ENCODE measurements around the gene FGD5.
A peak's percentile ranks its signal among the peaks of the same experiment; 100 is the strongest.

The FGD5 gene

DNA sequence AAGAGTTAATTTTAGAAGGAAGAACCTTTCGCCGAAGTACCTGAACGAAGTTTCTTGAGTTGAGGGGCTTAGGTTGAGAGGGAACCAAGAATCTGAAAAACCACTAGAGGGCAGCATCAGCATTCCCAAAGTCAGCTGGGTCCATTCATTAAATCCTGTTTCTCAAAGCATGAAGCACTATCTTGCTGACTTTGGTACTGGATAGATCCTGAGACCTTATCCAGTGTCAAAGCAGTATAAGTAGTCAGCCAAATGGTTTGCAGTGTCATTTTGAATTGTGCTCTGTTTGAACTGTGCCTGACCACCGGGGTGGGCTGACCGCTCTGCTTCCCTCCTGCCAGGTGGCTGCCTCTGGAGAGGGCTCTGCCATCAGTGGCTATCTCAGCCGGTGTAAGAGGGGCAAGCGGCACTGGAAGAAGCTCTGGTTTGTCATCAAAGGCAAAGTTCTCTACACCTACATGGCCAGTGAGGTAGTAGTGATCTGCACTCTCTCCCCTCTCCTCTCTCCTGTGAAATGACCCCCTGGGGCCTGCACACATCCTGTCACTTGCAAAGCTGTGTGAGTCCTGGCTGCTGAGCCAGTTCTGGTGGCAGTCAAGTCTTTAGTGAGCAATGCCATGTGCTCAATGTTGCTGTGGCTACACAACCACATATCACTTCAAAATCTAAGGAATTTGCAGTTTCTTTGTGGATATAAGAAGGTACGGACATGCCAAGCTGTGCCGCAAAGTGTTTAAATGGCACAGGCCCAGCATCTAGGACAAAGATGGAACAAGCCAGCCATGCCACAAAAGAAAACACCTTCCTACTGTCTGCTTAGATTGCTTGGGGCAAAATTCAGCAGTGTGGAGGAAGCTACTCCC, 107.2 kb downstream of the FGD5 start:
- Histone ChIP-seq H3K4me1 (ENCODE audit: control insufficient read depth, insufficient read depth, low read length) (no peaks in the 10 kb centered on the region), H3K4me3 (ENCODE audit: low read length) (no peak overlapping the region), H3K27me3 (ENCODE audit: control insufficient read depth, insufficient read depth, low read length) (no peaks in the 10 kb centered on the region), H3K36me3 (ENCODE audit: control insufficient read depth, insufficient read depth, low read length) (no peaks in the 10 kb centered on the region), H3K9me3 (ENCODE audit: control insufficient read depth, low read length) (no peaks in the 10 kb centered on the region), H3K9ac (ENCODE audit: low read length) (no peak overlapping the region)

DNA sequence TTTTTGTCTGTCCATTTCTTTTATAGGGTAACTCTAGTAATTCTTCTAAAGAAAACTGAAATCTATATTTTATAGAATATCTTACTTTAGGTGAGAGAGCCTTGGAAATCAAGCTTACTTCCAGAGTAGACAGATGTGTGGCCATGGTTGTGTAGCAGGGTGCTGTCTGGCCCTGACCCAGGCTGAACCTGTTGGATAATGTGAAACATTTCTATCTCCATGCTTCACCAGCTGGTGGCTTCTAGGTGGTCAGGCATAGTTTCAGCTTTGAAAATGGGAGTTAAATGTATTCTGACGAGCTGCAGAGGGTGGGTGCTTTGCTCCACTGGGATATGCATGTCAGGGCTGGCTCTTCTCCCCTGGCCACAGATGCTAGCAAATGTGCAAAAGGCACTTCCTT, 107.8 kb downstream of the FGD5 start:
- Histone ChIP-seq H3K36me3 (ENCODE audit: control insufficient read depth, insufficient read depth, low read length) (no peaks in the 10 kb centered on the region), H3K9me3 (ENCODE audit: control insufficient read depth, low read length) (no peaks in the 10 kb centered on the region), H3K4me3 (ENCODE audit: low read length) (no peak overlapping the region), H3K9ac (ENCODE audit: low read length) (no peak overlapping the region), H3K4me1 (ENCODE audit: control insufficient read depth, insufficient read depth, low read length) (no peaks in the 10 kb centered on the region), H3K27me3 (ENCODE audit: control insufficient read depth, insufficient read depth, low read length) (no peaks in the 10 kb centered on the region)

DNA sequence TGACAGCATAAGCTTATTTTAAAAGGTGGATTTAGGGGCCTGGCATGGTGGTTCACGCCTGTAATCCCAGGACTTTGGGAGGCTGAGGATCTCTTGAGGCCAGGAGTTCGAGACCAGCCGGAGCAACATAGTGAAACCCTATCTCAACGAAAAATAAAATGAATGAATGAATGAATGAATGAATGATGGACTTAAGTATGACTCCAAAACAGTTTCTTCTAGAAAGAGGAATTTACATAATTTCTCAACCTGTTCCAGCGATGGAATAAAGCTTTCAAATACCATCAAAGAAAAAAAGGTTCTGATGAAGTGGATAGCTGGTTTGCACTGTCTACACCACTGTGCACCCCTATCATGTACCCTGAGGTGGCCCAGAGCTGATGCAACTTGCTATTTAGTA, 108.5 kb downstream of the FGD5 start:
- no peak overlapping the region for H3K4me3 ChIP-seq (ENCODE audit: low read length)

DNA sequence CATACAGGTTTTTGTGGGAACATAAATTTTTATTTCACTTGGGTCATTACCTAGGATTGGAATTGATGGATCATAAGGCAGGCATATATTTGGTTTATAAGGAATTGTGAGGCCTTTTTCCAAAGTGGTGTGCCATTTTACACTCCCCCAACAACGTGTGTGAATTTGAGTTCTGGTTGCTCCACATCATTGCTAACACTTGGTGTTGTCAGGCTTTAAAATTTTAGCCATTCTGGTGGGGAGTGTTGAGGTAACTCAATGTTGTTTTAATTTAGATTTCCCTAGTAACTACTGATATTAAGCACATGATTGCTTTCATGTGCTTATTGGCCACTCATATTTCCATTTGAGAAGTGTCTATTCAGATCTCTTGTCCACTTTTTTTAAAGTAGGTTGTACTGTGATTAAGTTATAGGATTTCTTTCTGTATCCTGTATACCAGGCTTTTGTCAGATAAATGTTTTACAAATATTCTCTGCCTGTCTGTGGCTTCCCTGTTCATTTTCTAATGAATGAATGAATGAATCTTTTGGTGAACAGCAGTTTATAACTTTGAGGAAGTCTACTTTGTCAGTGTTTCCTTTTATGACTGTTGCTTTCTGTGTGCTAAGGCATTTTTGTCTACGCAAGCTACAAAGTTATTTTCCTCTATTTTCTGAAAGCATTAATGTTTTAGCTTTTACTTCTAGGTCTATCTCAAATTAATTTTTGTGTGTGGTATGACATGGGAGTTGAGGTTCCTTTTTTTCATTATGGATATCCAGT, 110.7 kb downstream of the FGD5 start:
- no peaks in the 10 kb centered on the region for H3K9me3 ChIP-seq (ENCODE audit: control insufficient read depth, low read length)
- H3K4me1 ChIP-seq (ENCODE audit: control insufficient read depth, insufficient read depth, low read length) = no peaks in the 10 kb centered on the region
- no peak overlapping the region for H3K9ac ChIP-seq (ENCODE audit: low read length)
- no peaks in the 10 kb centered on the region for H3K27me3 ChIP-seq (ENCODE audit: control insufficient read depth, insufficient read depth, low read length)
- no peak overlapping the region for H3K4me3 ChIP-seq (ENCODE audit: low read length)
- H3K36me3 ChIP-seq (ENCODE audit: control insufficient read depth, insufficient read depth, low read length) = no peaks in the 10 kb centered on the region

More for the DNA sequence above, 108.5 kb downstream of the FGD5 start:
- Histone ChIP-seq H3K27me3 (ENCODE audit: control insufficient read depth, insufficient read depth, low read length) (no peaks in the 10 kb centered on the region), H3K9ac (ENCODE audit: low read length) (no peak overlapping the region), H3K9me3 (ENCODE audit: control insufficient read depth, low read length) (no peaks in the 10 kb centered on the region), H3K4me1 (ENCODE audit: control insufficient read depth, insufficient read depth, low read length) (no peaks in the 10 kb centered on the region), H3K36me3 (ENCODE audit: control insufficient read depth, insufficient read depth, low read length) (no peaks in the 10 kb centered on the region)

DNA sequence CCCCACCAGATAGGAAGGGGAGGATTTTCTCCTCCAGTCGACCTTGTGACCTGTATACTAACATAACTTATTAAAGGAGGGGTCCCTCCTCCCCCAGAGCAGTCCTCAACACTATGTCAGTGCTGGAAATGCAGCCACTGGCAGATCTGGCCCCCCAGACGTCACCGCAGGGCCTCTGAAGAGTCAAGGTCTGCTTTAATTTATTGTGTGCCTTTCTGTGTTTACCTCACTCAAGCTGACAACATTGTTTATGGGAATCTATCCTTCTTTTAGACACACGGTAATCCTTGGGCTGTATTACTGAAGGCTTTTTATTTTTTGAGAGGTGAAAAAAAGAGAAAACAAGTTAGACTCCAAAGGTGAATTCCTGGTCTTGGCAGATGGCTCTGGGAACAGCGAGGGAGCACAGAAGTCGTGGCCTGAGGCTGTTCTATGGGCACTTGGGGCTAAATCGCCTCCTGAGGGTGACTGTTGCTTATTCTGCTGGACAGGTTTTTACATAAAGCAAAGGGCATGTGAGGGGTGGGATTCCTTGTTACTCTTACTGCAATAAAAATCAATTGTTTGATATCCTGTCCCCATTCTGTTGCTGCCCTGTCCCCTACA, 115.2 kb downstream of the FGD5 start:
- Histone ChIP-seq H3K4me1 (ENCODE audit: control insufficient read depth, insufficient read depth, low read length) (peaks cover 24% of the 10 kb centered on the region), H3K27me3 (ENCODE audit: control insufficient read depth, insufficient read depth, low read length) (no peaks in the 10 kb centered on the region), H3K36me3 (ENCODE audit: control insufficient read depth, insufficient read depth, low read length) (no peaks in the 10 kb centered on the region), H3K9me3 (ENCODE audit: control insufficient read depth, low read length) (no peaks in the 10 kb centered on the region), H3K4me3 (ENCODE audit: low read length) (no peak overlapping the region), H3K9ac (ENCODE audit: low read length) (no peak overlapping the region)

DNA sequence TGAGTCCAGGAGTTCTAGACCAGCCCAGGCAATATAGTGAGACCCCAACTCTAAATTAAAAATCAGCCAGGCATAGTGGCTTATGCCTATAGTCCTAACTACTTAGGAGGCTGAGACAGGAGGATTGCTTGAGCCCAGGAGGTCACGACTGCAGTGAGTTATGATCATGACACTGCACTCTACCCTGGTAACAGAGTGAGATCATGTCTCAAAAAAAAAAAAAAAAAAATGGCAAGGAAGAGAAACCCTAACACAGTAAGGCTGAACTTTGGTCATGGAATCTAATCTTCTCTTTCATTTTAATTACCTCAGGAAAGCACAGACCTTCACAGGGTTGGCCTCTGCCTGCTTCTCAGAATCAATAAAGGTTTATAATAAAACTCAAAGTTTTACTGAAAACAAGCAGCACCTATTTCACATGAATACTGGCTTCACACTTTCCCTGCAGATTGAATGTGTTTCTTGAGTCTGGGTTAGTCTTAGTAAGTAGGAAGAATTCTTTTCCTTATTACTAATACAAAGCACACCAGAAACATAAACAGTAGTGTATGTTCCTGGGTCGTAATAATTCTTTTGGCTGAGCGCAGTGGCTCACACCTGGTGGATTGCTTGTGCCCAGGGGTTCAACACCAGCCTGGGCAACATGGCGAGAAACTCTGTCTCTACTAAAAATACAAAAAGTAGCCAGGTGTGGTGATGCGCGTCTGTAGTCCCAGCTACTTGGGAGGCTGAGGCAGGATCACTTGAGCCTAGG, 117.0 kb downstream of the FGD5 start:
- Histone ChIP-seq H3K9ac (ENCODE audit: low read length) (no peak overlapping the region), H3K27me3 (ENCODE audit: control insufficient read depth, insufficient read depth, low read length) (no peaks in the 10 kb centered on the region)

DNA sequence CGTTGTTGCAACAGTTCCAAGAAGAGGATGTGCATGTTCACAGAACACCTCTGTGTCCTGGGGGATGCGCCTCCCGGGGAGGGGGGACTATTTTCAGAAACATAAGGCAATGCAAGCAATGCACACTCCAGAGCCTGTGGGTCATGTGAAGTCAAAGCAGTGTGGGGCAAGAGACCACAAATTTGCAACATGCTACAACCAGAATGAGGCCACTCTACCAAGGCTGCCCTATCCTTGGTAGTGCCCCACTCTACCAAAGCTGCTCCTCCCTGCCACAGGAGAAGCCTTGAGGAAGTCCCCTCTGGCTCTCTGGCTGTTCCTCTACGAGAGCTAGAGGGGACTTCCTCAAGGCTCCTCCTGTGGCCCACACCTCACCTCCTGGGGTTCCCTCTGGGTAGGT, 120.2 kb downstream of the FGD5 start:
- peaks cover 37% of the 10 kb centered on the region for H3K4me1 ChIP-seq (ENCODE audit: control insufficient read depth, insufficient read depth, low read length)
- H3K4me3 ChIP-seq (ENCODE audit: low read length) = no peak overlapping the region
- no peaks in the 10 kb centered on the region for H3K9me3 ChIP-seq (ENCODE audit: control insufficient read depth, low read length)
- H3K36me3 ChIP-seq (ENCODE audit: control insufficient read depth, insufficient read depth, low read length) = no peaks in the 10 kb centered on the region
- no peak overlapping the region for H3K9ac ChIP-seq (ENCODE audit: low read length)
- H3K27me3 ChIP-seq (ENCODE audit: control insufficient read depth, insufficient read depth, low read length) = no peaks in the 10 kb centered on the region

More for the DNA sequence above, 117.0 kb downstream of the FGD5 start:
- Histone ChIP-seq H3K4me1 (ENCODE audit: control insufficient read depth, insufficient read depth, low read length) (peaks cover 24% of the 10 kb centered on the region), H3K4me3 (ENCODE audit: low read length) (no peak overlapping the region), H3K36me3 (ENCODE audit: control insufficient read depth, insufficient read depth, low read length) (no peaks in the 10 kb centered on the region), H3K9me3 (ENCODE audit: control insufficient read depth, low read length) (no peaks in the 10 kb centered on the region)

DNA sequence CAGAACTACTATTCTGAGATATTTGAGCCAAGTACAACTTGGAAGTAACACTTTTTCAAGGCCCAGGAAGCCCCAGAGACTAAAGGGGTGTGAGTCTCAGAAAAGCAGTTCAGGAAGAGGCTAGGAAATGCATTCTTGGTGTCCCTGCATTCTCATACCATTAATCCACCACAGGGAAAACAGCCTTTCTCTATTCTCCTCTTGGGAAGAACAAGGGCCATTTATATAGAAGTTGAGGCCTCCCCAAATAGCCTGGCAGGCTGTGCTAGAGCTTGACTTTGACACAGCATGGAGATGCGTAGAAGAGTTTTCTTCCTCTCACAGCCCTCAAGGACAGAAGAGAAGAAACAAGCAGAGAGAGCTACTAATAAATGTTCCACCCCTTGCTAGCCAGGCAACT, 123.1 kb downstream of the FGD5 start:
- Histone ChIP-seq H3K9ac (ENCODE audit: low read length) (no peak overlapping the region), H3K4me1 (ENCODE audit: control insufficient read depth, insufficient read depth, low read length) (peaks cover 18% of the 10 kb centered on the region), H3K27me3 (ENCODE audit: control insufficient read depth, insufficient read depth, low read length) (no peaks in the 10 kb centered on the region), H3K4me3 (ENCODE audit: low read length) (no peak overlapping the region), H3K9me3 (ENCODE audit: control insufficient read depth, low read length) (no peaks in the 10 kb centered on the region), H3K36me3 (ENCODE audit: control insufficient read depth, insufficient read depth, low read length) (no peaks in the 10 kb centered on the region)

DNA sequence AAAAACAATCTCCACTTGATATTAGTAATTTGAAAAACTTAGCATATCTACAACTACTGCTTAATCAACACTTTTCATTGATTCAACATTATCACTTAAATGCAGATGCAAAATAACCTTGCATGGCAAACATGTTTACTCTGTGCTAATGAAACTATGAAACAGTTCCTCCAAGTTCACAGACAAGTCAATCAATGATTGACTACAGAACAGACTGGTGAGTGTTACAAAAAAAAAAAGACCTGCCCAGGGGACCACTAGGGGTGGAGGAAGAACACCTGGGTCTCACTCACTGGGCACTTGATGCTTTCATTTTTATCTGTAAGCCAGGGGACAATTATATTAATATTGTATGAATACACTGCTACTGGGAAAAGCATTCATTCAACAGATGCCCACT, 124.3 kb downstream of the FGD5 start:
- Histone ChIP-seq H3K9ac (ENCODE audit: low read length) (no peak overlapping the region), H3K4me3 (ENCODE audit: low read length) (no peak overlapping the region), H3K4me1 (ENCODE audit: control insufficient read depth, insufficient read depth, low read length) (peaks cover 15% of the 10 kb centered on the region), H3K27me3 (ENCODE audit: control insufficient read depth, insufficient read depth, low read length) (no peaks in the 10 kb centered on the region), H3K9me3 (ENCODE audit: control insufficient read depth, low read length) (no peaks in the 10 kb centered on the region), H3K36me3 (ENCODE audit: control insufficient read depth, insufficient read depth, low read length) (no peaks in the 10 kb centered on the region)

DNA sequence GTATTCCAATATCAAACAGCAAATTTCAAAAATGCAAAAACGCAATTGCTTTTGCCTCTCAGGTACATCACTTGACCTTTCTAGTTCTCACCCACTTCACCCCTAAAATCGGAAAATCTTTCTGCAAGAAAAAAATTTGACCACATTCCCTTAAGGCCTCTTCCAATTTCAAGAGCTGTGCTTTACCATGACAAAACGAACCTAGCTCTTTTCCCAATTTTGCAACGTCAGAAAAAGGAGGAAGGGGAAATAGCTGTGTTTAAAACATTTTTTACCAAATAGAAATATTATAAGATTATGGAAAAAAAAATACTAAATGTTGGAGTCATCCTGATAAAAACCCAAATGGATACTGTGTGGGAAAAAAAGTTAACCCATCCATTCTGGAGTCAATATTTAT, 127.5 kb downstream of the FGD5 start:
- Histone ChIP-seq H3K9ac (ENCODE audit: low read length) (peak overlapping the region; percentile 95), H3K4me3 (ENCODE audit: low read length) (peak overlapping the region; percentile 81), H3K4me1 (ENCODE audit: control insufficient read depth, insufficient read depth, low read length) (peaks cover 22% of the 10 kb centered on the region)

DNA sequence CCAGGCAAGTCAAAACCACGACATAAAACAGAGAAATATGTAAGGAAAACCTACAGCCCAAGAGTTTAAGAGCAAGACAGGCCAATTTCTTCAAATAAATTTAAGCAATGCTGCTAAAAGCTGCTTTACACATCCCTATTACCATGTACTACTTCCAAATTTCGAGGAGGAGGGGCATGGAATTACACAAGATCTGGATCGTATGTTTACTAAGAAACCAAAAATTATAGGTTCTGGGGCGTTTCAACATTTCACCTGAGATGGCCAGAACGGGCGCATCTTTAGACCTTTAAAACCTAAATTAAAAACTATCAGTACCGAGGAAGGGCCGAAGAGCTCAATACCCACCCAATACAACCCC, 128.0 kb downstream of the FGD5 start:
- Histone ChIP-seq H3K4me1 (ENCODE audit: control insufficient read depth, insufficient read depth, low read length) (peaks cover 22% of the 10 kb centered on the region), H3K4me3 (ENCODE audit: low read length) (peak overlapping the region; percentile 81), H3K27me3 (ENCODE audit: control insufficient read depth, insufficient read depth, low read length) (no peaks in the 10 kb centered on the region), H3K9me3 (ENCODE audit: control insufficient read depth, low read length) (no peaks in the 10 kb centered on the region), H3K9ac (ENCODE audit: low read length) (peak overlapping the region; percentile 95), H3K36me3 (ENCODE audit: control insufficient read depth, insufficient read depth, low read length) (no peaks in the 10 kb centered on the region)

More for the DNA sequence above, 127.5 kb downstream of the FGD5 start:
- no peaks in the 10 kb centered on the region for H3K9me3 ChIP-seq (ENCODE audit: control insufficient read depth, low read length)
- no peaks in the 10 kb centered on the region for H3K27me3 ChIP-seq (ENCODE audit: control insufficient read depth, insufficient read depth, low read length)
- H3K36me3 ChIP-seq (ENCODE audit: control insufficient read depth, insufficient read depth, low read length) = no peaks in the 10 kb centered on the region

Measured in mucosa of stomach (tissue), 1 donor.